Measurements from ENCODE around the gene SOX13. TPM values are rescaled to one million over a fixed set of nuclear protein-coding genes. Genes with fewer than 3 reads are reported as not detected.

Gene SOX13
- polyA plus RNA-seq, 4 donors, result 16.5 to 67.4 (median 42.3) TPM

DNA sequence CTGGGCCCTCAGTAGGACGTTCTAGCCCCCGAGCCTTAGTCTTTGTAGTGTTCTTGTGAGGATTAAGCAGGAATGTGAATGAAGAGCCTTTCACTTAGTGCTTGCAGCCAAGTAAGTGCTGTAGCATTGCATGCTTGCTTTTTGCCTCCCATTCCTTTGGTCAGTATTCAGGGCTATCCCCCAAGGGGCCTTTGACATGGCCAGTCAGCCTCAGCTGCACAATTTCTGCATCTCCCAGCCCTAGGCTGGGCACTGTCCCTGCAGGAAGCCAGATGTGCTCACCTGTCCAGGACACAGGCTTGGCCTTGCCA lies 30.5 kb downstream of the SOX13 start:
- DNase-seq (ENCODE audit: low read depth in 4 of 4, low spot score in 3 of 4), result no peak

DNA sequence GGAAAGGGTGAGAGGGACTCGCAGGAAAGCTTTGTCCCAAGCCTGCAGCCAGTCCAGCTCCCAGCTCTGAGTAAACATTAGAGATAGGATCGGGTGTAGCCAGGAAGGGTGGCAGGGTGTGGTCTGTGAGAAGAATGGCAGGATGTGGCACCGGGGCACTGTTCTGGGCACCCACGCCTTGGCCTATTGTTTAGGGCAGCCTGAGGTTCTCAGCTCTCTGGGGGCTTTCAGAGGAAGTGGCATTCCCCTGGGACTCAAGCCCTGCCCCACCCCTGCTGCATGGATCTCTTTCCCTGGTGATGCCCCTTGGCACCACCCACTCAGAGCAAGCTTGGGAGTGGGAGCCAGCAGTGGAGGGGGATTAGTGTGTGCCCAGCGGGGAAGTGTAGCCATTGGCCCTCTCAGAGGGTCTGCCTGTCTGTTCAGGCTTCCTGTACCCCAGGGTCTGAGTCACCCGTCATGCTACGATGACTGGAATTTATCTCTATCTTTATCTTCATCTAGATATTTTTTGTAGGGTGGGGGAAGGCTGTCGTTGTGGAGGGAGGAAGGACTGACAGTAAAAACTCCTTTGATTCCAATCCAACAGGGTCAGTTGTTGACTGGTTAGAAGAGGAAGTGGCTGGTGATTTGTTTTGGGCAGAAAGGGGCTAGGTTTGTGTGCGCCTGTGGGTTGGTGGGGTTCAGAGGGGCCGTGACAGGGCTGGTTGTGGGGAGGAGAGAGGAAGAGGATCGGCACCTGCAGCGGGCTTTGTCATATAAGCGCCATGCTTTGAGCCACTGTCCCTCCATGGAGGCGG lies 31.6 kb downstream of the SOX13 start:
- no peak for DNase-seq (ENCODE audit: low read depth in 4 of 4, low spot score in 3 of 4)

DNA sequence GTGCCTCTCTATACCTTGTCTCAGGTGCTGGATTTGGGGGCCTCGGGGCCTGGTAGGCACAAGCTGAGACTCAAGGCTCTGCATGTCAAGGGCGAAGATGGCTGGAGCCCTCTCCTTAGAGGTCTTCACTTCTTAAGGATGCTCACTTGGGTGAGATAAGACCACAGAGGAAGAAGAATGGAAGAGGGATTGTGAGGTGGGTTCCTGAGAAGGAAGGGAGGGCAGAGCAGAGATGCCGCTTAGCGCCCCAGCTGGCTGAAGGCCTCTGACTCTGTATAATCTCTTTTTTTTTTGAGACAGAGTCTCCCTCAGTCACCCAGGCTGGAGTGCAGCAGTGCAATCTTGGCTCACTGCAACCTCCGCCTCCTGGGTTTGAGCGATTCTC lies 32.2 kb downstream of the SOX13 start:
- no peak for DNase-seq (ENCODE audit: low read depth in 4 of 4, low spot score in 3 of 4)

DNA sequence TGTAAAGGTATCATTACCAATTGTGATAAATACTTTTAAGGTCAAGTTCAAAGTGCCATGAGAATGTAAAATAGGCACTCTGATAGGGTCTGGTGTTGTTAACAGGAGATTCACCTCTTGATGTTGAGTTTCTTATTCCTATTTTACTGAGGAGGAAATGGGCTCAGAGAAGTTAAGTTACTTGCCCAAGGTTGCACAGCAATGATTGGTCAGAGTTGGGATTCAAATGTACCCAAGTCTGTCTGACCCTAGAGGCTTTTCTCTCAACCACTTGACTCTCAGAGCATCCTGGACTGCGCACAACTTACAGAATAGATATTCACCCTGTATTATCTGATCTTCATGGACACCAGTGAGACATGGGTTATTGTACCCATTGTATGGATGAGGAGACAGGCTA lies 33.9 kb downstream of the SOX13 start:
- DNase-seq (ENCODE audit: low read depth in 4 of 4, low spot score in 3 of 4), result no peak

DNA sequence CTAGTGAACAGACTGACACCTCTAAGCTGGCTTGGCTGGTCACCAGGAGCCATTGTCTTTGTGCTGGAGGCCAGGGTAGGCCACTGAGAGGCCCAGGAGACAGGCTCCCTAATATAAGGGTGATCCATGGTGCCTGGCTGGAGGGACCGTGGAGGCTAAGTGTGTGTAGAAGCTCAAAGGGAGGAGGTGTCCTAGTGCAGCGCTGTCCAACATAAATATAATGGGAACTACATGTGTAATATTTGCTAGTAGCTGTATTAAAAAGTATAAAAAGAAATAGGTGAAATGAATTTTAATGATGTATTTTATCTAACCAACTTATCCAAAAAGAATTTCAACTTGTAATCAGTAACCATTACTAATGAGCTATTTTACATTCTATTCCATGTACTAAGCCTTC lies 35.0 kb downstream of the SOX13 start:
- DNase-seq (ENCODE audit: low read depth in 4 of 4, low spot score in 3 of 4), result no peak

DNA sequence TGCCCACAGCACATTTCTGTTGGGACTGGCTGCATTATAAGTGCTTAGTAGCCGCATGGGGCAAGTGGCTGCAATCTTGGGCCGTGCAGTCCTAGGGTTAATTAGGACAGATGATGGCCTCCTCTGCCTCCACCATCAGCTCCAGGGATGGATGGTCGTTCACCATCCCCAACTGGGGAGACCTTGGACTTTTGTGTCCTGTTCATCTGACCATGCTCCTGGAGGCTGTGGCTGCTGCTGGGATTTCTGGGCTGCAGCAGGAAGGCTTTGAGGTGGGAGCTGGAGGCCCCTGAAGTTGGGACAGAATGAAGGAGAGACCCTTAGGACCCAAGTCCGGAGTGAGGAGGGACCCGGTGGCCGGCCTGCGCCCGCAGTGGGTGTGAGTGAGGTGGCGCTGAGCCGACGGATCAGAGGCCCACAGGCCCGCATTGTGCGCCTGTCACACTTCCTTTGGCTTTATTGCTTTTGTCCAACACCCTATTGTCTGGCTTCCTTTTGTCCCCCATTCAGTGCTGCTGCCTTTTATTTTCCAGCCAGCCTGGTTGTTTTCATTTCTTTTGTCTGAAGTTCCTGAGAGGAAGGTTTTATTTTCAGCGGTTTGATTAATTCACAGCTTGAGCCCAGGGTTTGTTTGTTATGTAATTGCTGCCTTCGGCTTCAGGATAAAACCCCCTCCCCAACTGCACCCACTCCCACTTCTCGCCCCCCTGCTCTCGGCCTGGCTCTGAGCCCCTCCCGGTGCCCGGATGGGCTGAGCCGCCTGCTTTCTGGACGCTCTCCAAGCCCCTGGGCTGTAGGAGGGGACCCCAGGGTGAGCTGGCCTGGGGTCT lies 35.6 kb downstream of the SOX13 start:
- no peak for DNase-seq (ENCODE audit: low read depth in 4 of 4, low spot score in 3 of 4)

DNA sequence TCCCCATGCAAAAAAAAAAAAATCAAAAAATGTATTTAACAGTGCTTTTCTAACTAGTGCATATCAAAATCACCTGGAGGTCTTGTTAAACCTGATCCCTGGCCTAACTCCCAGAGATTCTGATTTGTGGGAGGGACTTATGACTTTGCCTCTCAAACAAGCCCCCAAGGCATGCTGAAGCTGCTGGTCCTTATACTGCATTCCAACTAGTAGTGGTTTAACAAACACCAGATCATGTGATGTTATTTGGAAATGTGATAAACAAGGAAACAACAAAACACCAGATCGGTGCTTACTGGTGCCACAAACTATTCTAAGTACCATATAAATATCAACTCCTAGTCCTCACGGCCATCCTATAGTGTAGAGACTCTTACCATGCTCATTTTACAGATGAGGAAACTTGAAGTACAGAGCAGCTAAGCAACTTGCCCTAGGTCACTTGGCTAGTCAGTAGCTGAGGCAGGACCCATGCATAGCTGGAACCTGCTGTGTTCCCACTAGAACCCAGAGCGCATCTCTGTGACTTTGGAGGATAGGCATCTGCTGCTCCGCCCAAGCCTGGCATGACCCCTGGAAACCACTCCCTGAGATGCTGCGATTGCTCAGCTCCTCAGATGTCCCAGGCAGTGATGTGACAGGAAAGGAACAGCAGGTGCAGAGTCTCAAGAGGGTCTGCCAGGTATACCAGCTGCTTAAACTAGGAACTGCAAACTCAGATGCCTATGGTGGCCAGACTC lies 38.1 kb downstream of the SOX13 start:
- no peak for DNase-seq (ENCODE audit: low read depth in 4 of 4, low spot score in 3 of 4)

DNA sequence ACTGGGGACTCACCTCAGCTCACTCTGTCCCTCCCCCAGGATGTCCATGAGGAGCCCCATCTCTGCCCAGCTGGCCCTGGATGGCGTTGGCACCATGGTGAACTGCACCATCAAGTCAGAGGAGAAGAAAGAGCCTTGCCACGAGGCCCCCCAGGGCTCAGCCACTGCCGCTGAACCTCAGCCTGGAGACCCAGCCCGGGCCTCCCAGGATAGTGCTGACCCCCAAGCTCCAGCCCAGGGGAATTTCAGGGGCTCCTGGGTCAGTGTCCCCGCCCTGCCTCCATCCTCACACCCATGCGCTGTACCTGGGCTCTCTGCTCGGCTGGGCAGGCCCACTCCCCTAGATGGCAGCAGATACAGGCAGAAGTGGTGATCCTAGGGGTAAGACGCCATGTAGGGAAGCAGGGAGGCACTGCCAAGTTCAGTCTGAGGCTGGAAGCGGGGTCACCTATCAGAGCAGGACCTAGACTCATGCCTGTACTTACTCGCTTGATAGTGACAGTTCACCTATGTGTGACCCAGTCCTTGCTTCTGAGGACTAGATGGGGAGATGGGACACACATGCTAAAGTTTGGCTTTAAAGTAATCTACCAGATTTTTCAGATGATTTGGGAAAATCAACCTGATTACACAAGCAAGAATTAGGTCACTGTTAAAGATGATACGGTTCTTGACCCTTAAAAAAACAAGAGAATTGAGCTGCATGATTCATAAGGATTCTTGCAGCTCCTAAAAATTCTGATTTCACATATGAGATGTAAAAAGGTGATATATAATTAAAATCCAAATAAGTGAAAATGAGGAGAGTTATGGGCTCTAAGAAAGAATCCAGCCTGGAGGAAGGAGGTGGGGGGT lies 40.2 kb downstream of the SOX13 start:
- no peak for DNase-seq (ENCODE audit: low read depth in 4 of 4, low spot score in 3 of 4)

DNA sequence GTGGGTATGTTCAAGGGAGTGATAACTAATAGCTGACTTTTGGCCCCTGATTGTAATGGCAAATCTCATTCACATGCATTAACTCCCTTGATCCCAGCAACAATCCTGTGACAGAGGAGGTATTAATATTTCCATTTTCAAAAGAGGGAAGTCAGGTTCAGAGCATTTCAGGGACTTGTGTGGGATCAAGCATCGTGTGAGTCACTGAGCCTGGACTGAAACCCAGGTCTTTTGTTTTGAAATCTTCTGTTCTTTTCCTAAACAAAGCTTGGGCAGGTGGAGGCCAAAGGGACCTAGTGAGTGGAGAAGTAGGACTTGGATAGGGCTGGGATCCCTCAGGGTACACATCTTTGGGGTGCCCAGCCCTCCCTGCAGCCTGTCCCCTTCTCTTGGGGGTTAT lies 41.0 kb downstream of the SOX13 start:
- DNase-seq (ENCODE audit: low read depth in 4 of 4, low spot score in 3 of 4), result no peak

DNA sequence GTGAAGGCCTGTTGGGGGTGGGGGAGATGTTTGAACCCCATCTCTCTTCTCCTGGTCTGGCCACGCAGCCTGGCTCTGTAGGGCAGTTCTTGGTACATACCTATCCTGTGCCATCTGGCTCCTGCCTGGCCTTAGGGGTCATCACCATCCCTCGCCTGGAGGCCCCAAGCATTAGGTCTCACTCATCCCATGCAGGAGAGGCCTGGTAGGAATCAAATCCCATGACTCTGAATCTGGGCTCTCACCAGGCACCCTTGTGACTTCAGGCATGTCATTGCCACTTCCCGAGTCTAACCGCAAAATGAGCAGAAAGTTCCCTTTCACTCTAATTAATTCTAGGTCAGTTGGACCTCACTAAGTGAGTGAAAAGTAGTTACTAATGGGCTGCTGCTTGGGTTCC lies 41.7 kb downstream of the SOX13 start:
- no peak for DNase-seq (ENCODE audit: low read depth in 4 of 4, low spot score in 3 of 4)

DNA sequence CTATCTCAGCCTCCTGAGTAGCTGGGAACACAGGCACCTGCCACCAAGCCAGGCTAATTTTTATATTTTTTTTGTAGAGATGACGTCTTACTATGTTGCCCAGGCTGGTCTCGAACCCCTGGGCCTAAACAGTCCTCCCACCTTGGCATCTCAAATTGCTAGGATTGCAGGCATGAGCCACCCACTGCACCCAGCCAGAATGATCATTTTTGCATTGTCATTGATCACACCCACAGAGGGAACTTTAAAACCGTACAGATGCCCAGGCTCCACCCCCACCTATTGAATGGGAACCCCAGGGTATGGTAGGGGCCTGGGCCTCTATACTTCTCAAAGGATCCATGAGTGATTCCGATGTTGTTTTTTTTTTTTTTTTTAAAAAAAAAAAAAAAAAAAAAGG lies 42.2 kb downstream of the SOX13 start:
- DNase-seq (ENCODE audit: low read depth in 4 of 4, low spot score in 3 of 4), result no peak

DNA sequence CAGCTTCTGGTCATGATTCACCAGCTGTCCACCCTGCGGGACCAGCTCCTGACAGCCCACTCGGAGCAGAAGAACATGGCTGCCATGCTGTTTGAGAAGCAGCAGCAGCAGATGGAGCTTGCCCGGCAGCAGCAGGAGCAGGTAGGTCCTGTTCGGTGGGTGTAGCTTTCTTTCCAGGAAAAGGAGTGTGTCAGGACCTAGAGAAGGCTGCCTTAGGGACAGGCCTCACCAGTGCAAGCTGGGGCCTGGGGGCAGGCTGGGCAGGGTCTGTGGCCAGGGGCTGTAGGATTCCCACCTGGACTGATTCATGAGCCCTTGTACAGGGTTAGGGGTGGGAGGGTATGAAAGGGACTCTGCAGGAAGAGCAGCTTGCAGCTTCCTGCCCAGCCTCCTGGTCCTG lies 43.6 kb downstream of the SOX13 start:
- no peak for DNase-seq (ENCODE audit: low read depth in 4 of 4, low spot score in 3 of 4)

DNA sequence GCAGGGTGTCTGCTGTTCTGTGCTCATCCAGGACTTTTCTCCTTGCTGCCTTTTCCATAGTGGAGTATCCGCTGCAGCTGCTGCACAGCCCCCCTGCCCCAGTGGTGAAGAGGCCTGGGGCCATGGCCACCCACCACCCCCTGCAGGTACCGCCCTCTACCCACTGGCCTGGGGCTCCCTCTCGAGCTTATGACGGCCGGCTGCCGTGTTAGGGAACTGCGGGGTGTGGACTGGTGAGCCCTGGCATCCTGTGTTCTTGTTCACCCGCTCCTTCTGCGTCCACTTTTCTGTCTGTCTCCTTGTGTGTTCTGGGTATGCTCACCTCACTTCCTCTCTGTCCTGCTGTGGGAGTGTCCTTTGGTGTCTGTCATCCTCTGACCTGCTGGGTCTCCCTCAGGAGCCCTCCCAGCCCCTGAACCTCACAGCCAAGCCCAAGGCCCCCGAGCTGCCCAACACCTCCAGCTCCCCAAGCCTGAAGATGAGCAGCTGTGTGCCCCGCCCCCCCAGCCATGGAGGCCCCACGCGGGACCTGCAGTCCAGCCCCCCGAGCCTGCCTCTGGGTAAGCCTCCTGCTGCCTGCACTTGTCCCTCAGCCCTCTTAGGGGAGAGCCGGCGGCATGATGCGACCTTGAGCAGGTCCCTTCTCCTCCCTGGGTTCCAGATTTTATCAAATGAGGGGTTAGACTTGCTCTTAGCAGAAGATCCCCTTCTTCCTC lies 49.1 kb downstream of the SOX13 start:
- no peak for DNase-seq (ENCODE audit: low read depth in 4 of 4, low spot score in 3 of 4)

DNA sequence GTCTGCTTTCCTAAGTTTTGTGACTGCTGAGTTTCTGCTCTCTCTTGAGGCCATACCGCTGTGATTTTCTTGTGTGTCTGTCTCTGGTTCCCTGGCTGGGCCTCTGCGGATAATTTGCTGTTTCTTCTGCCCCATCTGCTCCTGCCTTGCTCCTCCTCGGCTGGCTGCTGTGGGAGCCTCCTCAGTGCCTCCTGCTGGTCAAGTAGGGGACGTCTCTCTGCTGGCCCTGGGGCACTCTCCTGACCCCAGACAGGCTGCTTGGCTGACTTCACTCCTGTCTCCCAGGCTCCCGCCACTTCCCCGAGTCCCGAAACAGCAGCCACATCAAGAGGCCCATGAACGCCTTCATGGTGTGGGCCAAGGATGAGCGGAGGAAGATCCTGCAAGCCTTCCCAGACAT lies 50.5 kb downstream of the SOX13 start:
- no peak for DNase-seq (ENCODE audit: low read depth in 4 of 4, low spot score in 3 of 4)

DNA sequence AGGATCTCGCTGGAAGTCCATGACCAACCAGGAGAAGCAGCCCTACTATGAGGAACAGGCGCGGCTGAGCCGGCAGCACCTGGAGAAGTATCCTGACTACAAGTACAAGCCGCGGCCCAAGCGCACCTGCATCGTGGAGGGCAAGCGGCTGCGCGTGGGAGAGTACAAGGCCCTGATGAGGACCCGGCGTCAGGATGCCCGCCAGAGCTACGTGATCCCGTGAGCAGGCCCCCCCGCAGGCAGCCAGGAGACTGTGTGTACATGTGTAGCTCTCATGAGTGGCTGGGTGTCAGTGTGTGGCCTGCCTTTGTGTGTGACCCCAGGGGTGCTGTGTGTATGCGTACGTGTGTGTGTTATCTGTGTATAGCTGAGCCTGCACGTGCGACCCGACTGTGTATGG lies 51.7 kb downstream of the SOX13 start:
- DNase-seq (ENCODE audit: low read depth in 4 of 4, low spot score in 3 of 4), result no peak

DNA sequence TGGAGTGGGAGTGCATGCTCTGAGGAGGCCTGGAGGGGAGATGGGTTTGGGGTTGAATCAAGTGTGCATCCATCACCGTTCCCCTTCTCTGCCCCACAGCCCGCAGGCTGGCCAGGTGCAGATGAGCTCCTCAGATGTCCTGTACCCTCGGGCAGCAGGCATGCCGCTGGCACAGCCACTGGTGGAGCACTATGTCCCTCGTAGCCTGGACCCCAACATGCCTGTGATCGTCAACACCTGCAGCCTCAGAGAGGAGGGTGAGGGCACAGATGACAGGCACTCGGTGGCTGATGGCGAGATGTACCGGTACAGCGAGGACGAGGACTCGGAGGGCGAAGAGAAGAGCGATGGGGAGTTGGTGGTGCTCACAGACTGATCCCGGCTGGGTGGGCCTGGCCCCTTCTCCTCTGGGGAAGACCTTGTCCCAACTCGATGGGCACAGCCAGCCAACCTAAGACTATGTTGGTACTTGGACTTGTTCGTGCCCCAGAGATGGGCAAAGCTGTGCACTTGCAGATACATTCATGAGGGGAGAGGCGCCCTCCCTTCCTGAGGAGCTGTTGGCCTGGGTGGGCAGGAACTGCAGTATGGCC lies 52.9 kb downstream of the SOX13 start:
- DNase-seq (ENCODE audit: low read depth in 4 of 4, low spot score in 3 of 4), result no peak

DNA sequence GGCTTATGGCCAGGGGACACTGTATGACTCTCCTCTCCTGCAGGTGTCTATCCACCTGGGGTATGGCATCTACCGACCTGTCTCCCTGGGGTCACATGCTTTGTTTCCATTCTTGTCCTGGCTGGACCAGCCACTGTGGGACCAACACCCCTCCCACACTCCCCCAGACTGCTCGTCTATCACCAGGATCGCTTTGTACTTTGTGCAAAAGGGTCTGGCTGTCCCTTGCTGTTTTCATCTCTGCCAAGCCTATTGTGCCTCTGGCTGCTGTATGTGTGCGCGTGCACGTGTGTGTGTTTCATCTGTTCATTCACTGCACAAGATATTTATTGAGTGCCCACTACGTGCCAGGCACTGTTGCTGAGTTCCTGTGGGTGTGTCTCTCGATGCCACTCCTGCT lies 53.5 kb downstream of the SOX13 start:
- DNase-seq (ENCODE audit: low read depth in 4 of 4, low spot score in 3 of 4), result no peak

DNA sequence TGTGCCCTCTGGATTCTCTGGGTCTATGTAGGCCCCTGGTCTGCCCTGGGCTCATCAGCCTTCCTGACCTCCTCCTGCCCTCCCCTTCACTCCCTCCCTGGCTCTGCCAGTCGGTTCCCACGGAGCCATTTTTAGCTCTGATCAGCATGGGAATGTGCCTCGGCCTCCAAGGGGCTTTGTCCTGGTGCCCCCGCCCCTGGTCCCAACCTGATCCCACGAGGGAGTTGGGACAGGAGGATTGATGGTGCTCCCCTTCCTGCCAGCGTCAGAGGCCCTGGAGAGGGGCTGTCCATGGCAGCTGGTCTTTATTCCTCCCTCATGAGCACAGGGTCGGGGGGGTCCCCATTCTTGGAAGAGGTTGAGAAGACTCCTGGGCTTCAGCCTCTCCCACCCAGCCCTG lies 54.0 kb downstream of the SOX13 start:
- DNase-seq (ENCODE audit: low read depth in 4 of 4, low spot score in 3 of 4), result no peak

DNA sequence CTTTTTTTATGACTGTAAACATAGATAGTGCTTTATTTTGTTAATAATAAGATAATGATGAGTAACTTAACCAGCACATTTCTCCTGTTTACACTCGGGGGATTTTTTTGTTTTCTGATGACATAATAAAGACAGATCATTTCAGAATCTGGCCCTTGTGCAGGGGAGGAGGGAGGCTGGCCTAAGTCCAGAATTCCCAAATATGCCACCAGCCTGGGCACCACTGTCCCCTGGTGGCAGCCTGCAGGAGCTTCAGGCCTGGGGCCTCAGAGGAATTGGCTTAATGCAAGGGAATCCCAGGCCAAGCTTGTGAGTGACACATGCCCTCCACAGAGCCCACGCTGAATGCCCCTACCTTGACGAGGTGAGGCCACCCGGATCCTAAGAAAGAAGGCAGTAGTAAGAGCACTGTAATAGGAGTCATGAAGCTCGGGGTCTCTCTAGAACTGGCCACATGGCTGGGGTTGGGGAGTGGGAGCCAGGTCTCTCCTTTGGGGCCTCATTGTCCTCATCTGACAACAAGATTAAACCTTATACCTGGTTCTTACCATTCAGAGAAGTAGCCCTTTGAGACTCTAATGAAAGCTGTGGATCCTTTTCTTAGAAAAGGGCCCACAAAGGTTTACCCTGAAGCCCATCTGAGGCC lies 54.8 kb downstream of the SOX13 start:
- no peak for DNase-seq (ENCODE audit: low read depth in 4 of 4, low spot score in 3 of 4)
